ENCODE measurements around the gene FRMD5.

DNA sequence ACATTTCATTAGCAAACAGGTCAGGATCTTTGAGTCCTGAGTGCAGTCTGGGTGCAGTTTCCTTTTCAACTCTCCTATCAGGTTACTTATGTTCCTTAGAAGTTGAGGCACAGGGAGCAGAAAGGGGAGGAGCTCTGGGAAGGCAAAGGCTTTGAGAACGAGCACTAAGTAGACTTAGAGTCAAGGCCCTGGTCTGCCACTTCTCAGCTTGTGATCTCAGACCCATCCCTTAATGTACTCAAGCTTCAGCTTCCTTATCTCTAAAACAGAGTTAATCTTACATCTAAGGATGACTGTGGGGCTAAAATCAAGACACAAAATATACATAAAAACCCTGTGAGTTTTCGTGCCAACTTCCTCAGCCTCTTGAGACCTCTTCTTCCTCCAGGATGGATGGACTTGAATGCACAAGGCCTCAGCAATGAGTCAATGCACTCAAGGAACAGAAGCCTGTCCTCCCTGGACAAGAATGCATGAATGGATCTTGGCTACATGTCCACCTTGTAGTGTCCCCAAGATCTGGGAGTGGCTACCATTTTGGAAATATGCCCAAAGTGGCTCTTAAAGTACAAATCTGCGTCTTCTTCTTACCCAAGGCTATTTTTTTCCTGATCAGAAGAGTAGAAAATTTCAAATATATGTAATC is 263.2 kb downstream of the FRMD5 start:
- TF ChIP-seq, protein P1, sequence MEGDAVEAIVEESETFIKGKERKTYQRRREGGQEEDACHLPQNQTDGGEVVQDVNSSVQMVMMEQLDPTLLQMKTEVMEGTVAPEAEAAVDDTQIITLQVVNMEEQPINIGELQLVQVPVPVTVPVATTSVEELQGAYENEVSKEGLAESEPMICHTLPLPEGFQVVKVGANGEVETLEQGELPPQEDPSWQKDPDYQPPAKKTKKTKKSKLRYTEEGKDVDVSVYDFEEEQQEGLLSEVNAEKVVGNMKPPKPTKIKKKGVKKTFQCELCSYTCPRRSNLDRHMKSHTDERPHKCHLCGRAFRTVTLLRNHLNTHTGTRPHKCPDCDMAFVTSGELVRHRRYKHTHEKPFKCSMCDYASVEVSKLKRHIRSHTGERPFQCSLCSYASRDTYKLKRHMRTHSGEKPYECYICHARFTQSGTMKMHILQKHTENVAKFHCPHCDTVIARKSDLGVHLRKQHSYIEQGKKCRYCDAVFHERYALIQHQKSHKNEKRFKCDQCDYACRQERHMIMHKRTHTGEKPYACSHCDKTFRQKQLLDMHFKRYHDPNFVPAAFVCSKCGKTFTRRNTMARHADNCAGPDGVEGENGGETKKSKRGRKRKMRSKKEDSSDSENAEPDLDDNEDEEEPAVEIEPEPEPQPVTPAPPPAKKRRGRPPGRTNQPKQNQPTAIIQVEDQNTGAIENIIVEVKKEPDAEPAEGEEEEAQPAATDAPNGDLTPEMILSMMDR (IDR thresholded peaks at IDR 0.05) = no peak
- TF ChIP-seq POLR2A (IDR thresholded peaks at IDR 0.05) = no peak
